ENCODE measurements around the gene MON2.

MON2 gene

GRCh38 chr12:62597253-62597652 is 130.6 kb downstream of the MON2 start:
- H3K9me3 ChIP-seq (ENCODE audit: insufficient read depth, low read depth, low read length) = no peaks in the 10 kb centered on the region
- H3K27me3 ChIP-seq (ENCODE audit: insufficient read depth, low read length) = no peaks in the 10 kb centered on the region
- H3K4me3 ChIP-seq (ENCODE audit: low read length) = no peak overlapping the region
- WGBS = 86% methylated on average over 3 of the region's 3 CpGs
- H3K9ac ChIP-seq (ENCODE audit: low read depth, low read length) = no peak overlapping the region
- peaks cover 18% of the 10 kb centered on the region for H3K4me1 ChIP-seq (ENCODE audit: insufficient read depth, low read length)
- no peak overlapping the region for H3K27ac ChIP-seq (ENCODE audit: low read depth, low read length)
- peaks cover 3% of the 10 kb centered on the region; the same call in 1 of the 2 replicates for H3K36me3 ChIP-seq (ENCODE audit: insufficient read depth, low read length)

GRCh38 chr12:62598846-62599245 is 132.2 kb downstream of the MON2 start:
- H3K9me3 ChIP-seq (ENCODE audit: insufficient read depth, low read depth, low read length) = no peaks in the 10 kb centered on the region
- no peak overlapping the region for H3K27ac ChIP-seq (ENCODE audit: low read depth, low read length)
- peaks cover 18% of the 10 kb centered on the region for H3K4me1 ChIP-seq (ENCODE audit: insufficient read depth, low read length)
- no peak overlapping the region for H3K9ac ChIP-seq (ENCODE audit: low read depth, low read length)
- H3K36me3 ChIP-seq (ENCODE audit: insufficient read depth, low read length) = no peaks in the 10 kb centered on the region
- H3K4me3 ChIP-seq (ENCODE audit: low read length) = no peak overlapping the region
- whole genome bisulfite sequencing = 86% methylated on average over 1 of the region's 3 CpGs
- H3K27me3 ChIP-seq (ENCODE audit: insufficient read depth, low read length) = no peaks in the 10 kb centered on the region

- Histone ChIP-seq H3K27me3 (ENCODE audit: insufficient read depth, low read length) (no peaks in the 10 kb centered on the region), H3K9ac (ENCODE audit: low read depth, low read length) (no peak overlapping the region), H3K4me3 (ENCODE audit: low read length) (no peak overlapping the region), H3K36me3 (ENCODE audit: insufficient read depth, low read length) (no peaks in the 10 kb centered on the region), H3K9me3 (ENCODE audit: insufficient read depth, low read depth, low read length) (no peaks in the 10 kb centered on the region), H3K27ac (ENCODE audit: low read depth, low read length) (no peak overlapping the region), H3K4me1 (ENCODE audit: insufficient read depth, low read length) (peaks cover 18% of the 10 kb centered on the region)
- 92% methylated on average over 3 of the region's 5 CpGs for WGBS
Observed at GRCh38 chr12:62599854-62600437, 133.3 kb downstream of the MON2 start.

- H3K27ac ChIP-seq (ENCODE audit: low read depth, low read length) = peak overlapping the region; percentile 100
- H3K36me3 ChIP-seq (ENCODE audit: insufficient read depth, low read length) = no peaks in the 10 kb centered on the region
- H3K27me3 ChIP-seq (ENCODE audit: insufficient read depth, low read length) = no peaks in the 10 kb centered on the region
- no peaks in the 10 kb centered on the region for H3K9me3 ChIP-seq (ENCODE audit: insufficient read depth, low read depth, low read length)
- WGBS = 87% methylated on average over 2 of the region's 2 CpGs
- peak overlapping the region; percentile 97 for H3K9ac ChIP-seq (ENCODE audit: low read depth, low read length)
- peaks cover 31% of the 10 kb centered on the region for H3K4me1 ChIP-seq (ENCODE audit: insufficient read depth, low read length)
- peak overlapping the region; percentile 71 for H3K4me3 ChIP-seq (ENCODE audit: low read length)
Observed at GRCh38 chr12:62601765-62602164, 135.1 kb downstream of the MON2 start.

GRCh38 chr12:62602255-62603060 is 135.8 kb downstream of the MON2 start:
- Histone ChIP-seq H3K27ac (ENCODE audit: low read depth, low read length) (peak overlapping the region; percentile 100), H3K4me3 (ENCODE audit: low read length) (peak overlapping the region; percentile 71), H3K27me3 (ENCODE audit: insufficient read depth, low read length) (no peaks in the 10 kb centered on the region), H3K9ac (ENCODE audit: low read depth, low read length) (peak overlapping the region; percentile 97), H3K9me3 (ENCODE audit: insufficient read depth, low read depth, low read length) (no peaks in the 10 kb centered on the region), H3K36me3 (ENCODE audit: insufficient read depth, low read length) (no peaks in the 10 kb centered on the region), H3K4me1 (ENCODE audit: insufficient read depth, low read length) (peaks cover 31% of the 10 kb centered on the region)
- WGBS = 2% methylated on average over 66 of the region's 66 CpGs

- Histone ChIP-seq H3K36me3 (ENCODE audit: insufficient read depth, low read length) (no peaks in the 10 kb centered on the region), H3K27ac (ENCODE audit: low read depth, low read length) (peak overlapping the region; percentile 100), H3K9ac (ENCODE audit: low read depth, low read length) (peak overlapping the region; percentile 97), H3K27me3 (ENCODE audit: insufficient read depth, low read length) (no peaks in the 10 kb centered on the region), H3K4me1 (ENCODE audit: insufficient read depth, low read length) (peaks cover 31% of the 10 kb centered on the region), H3K4me3 (ENCODE audit: low read length) (peak overlapping the region; percentile 71), H3K9me3 (ENCODE audit: insufficient read depth, low read depth, low read length) (no peaks in the 10 kb centered on the region)
- under 1% methylated on average over 94 of the region's 94 CpGs for WGBS
Observed at GRCh38 chr12:62603061-62603810, 136.6 kb downstream of the MON2 start.

GRCh38 chr12:62603811-62604098 is 137.1 kb downstream of the MON2 start:
- peaks cover 31% of the 10 kb centered on the region for H3K4me1 ChIP-seq (ENCODE audit: insufficient read depth, low read length)
- no peaks in the 10 kb centered on the region for H3K9me3 ChIP-seq (ENCODE audit: insufficient read depth, low read depth, low read length)
- H3K36me3 ChIP-seq (ENCODE audit: insufficient read depth, low read length) = no peaks in the 10 kb centered on the region
- H3K27ac ChIP-seq (ENCODE audit: low read depth, low read length) = peak overlapping the region; percentile 100
- H3K9ac ChIP-seq (ENCODE audit: low read depth, low read length) = peak overlapping the region; percentile 97
- WGBS = 1% methylated on average over 14 of the region's 14 CpGs
- H3K27me3 ChIP-seq (ENCODE audit: insufficient read depth, low read length) = no peaks in the 10 kb centered on the region
- peak overlapping the region; percentile 71 for H3K4me3 ChIP-seq (ENCODE audit: low read length)

GRCh38 chr12:62604373-62604772 is 137.7 kb downstream of the MON2 start:
- WGBS = 0% methylated on average over 1 of the region's 1 CpG
- H3K4me1 ChIP-seq (ENCODE audit: insufficient read depth, low read length) = peaks cover 26% of the 10 kb centered on the region
- H3K9ac ChIP-seq (ENCODE audit: low read depth, low read length) = peak overlapping the region; percentile 97
- peak overlapping the region; percentile 71 for H3K4me3 ChIP-seq (ENCODE audit: low read length)
- peak overlapping the region; percentile 100 for H3K27ac ChIP-seq (ENCODE audit: low read depth, low read length)
- H3K27me3 ChIP-seq (ENCODE audit: insufficient read depth, low read length) = no peaks in the 10 kb centered on the region
- no peaks in the 10 kb centered on the region for H3K9me3 ChIP-seq (ENCODE audit: insufficient read depth, low read depth, low read length)
- no peaks in the 10 kb centered on the region for H3K36me3 ChIP-seq (ENCODE audit: insufficient read depth, low read length)

GRCh38 chr12:62604871-62605270 is 138.2 kb downstream of the MON2 start:
- Histone ChIP-seq H3K4me1 (ENCODE audit: insufficient read depth, low read length) (peaks cover 21% of the 10 kb centered on the region), H3K27me3 (ENCODE audit: insufficient read depth, low read length) (no peaks in the 10 kb centered on the region), H3K36me3 (ENCODE audit: insufficient read depth, low read length) (no peaks in the 10 kb centered on the region), H3K9me3 (ENCODE audit: insufficient read depth, low read depth, low read length) (no peaks in the 10 kb centered on the region), H3K4me3 (ENCODE audit: low read length) (peak overlapping the region; percentile 71), H3K27ac (ENCODE audit: low read depth, low read length) (peak overlapping the region; percentile 10; the same call in 1 of the 2 replicates), H3K9ac (ENCODE audit: low read depth, low read length) (peak overlapping the region; percentile 97; the same call in 1 of the 2 replicates)
- WGBS = 12% methylated on average over 4 of the region's 4 CpGs

GRCh38 chr12:62605981-62606380 is 139.4 kb downstream of the MON2 start:
- no peaks in the 10 kb centered on the region for H3K9me3 ChIP-seq (ENCODE audit: insufficient read depth, low read depth, low read length)
- no peak overlapping the region for H3K9ac ChIP-seq (ENCODE audit: low read depth, low read length)
- H3K27ac ChIP-seq (ENCODE audit: low read depth, low read length) = no peak overlapping the region
- H3K27me3 ChIP-seq (ENCODE audit: insufficient read depth, low read length) = no peaks in the 10 kb centered on the region
- 90% methylated on average over 2 of the region's 2 CpGs for WGBS
- peak overlapping the region; percentile 71 for H3K4me3 ChIP-seq (ENCODE audit: low read length)
- peaks cover 21% of the 10 kb centered on the region for H3K4me1 ChIP-seq (ENCODE audit: insufficient read depth, low read length)
- no peaks in the 10 kb centered on the region for H3K36me3 ChIP-seq (ENCODE audit: insufficient read depth, low read length)

- 93% methylated on average over 1 of the region's 1 CpG for WGBS
- Histone ChIP-seq H3K27me3 (ENCODE audit: insufficient read depth, low read length) (no peaks in the 10 kb centered on the region), H3K9me3 (ENCODE audit: insufficient read depth, low read depth, low read length) (no peaks in the 10 kb centered on the region), H3K4me3 (ENCODE audit: low read length) (no peak overlapping the region), H3K27ac (ENCODE audit: low read depth, low read length) (no peak overlapping the region), H3K4me1 (ENCODE audit: insufficient read depth, low read length) (peaks cover 17% of the 10 kb centered on the region), H3K9ac (ENCODE audit: low read depth, low read length) (no peak overlapping the region), H3K36me3 (ENCODE audit: insufficient read depth, low read length) (no peaks in the 10 kb centered on the region)
Observed at GRCh38 chr12:62606654-62607053, 140.0 kb downstream of the MON2 start.

All from HUES64 (cell line).